Hypothalamus (tissue), 51 donors: ENCODE measurements around the gene CDC42EP2.

Source experiments
- DNase-seq, 51 donors: peaks; one replicate each; lab custom pipeline; 2025; lab: John Stamatoyannopoulos, UW

The CDC42EP2 gene

DNA sequence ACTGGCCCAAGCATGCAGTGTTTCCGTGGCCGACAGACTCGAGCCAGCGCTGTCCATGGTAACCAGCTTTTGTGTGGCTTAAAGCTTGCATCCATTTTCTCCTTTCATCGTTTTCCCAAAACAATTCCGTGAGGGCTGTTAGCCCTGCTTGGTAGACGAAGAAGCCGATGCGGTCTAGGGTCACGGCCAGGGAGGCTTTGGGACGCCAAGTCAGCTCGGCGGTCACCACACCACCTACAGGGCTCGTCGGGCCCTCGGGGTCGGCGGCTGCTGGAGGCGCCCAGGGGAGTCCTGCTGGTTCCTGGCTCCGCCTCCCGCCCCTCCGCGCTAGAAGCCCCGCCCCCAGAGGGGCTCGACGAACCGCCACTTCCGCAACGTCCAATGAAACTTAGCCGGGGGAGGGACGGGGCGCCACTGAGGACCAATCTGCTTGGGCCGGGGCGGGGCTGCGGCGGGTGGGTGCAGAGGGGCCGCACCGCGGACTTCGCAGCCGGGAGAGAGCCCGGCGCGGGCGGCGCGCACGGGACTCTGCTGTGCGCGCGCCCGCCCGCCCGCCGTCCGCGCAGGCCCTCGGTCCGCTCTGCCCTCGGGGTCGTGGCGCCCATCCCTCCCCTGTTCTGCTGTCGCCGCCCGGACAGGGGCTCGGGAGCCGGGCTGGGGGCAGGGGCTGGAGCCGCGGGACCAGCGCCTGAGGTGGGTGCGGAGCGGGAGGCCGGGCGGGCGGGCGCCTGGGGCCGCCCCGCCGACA lies 39.8 kb downstream of the CDC42EP2 start, which contains the start of gene TIGD3:
TIGD3 (plus strand) TSS at position 487 of the 748 bp plus-strand sequence. CDS start 1,058 bp downstream, outside the sequence.
- DNase-seq, result peak; percentile 54 to 98 (median 94)

DNA sequence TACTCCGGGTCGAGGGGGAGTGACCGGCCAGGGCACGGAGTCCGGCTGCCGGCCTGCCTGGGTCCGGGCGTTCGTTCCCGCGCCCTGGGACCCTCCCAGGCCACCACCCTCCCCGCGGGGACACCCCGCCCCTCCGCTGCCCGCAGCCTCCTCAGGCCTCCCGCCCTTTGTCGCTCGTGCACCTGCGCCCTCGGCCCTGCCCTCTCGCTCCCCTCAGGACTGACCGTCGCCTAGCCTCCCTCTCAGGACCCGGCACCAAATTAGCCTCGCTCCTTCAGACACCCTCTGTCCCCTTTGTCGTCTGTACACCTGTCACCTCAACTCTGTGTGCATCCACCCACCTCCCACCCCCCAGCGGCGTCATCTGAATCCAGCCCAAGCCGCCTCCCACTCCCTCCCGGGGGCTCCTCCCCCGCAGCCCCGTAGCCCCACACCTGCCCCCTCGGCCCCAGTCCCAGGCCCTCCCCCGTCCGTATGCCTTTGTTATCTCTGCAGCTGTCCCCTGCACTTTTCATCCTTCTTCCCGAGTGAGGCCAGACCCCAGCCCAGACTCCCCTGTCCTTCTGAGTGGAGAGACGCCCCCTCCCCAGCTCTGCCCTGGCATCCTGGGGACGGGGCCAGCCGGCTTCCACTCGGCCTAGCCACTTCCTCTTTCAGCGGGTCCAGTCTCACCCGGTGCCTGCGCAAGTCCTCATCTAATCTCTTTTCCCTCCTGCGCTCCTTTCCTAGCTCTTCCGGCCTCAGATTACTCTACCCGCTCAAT lies 40.5 kb downstream of the CDC42EP2 start:
- DNase-seq, result peak in 8 of 51 donors; percentile 4 to 46 (median 32)

- peak in 20 of 51 donors; percentile 6 to 46 (median 24) for DNase-seq
Measured at GRCh38 chr11:65355776-65356393, 41.2 kb downstream of the CDC42EP2 start.

DNA sequence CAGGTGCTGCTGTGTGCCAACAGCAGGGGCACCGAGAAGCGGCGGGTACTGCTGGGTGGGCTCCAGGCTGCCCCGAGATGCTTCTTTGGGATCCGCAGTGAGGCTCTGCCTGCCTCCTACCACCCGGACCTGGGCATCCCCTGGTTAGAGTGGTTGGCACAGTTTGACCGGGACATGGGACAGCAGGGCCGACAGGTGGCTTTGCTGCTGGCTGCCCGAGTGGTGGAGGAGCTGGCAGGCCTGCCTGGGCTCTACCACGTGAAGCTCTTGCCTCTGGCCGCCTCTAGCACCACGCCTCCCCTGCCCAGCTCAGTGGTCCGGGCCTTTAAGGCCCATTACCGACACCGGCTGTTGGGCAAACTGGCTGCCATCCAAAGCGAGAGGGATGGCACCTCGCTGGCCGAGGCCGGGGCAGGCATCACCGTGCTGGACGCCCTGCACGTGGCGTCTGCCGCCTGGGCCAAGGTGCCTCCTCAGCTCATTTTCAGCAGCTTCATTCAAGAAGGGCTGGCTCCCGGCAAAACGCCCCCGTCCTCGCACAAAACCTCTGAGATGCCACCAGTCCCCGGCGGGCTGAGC lies 41.8 kb downstream of the CDC42EP2 start:
- DNase-seq, result no peak

DNA sequence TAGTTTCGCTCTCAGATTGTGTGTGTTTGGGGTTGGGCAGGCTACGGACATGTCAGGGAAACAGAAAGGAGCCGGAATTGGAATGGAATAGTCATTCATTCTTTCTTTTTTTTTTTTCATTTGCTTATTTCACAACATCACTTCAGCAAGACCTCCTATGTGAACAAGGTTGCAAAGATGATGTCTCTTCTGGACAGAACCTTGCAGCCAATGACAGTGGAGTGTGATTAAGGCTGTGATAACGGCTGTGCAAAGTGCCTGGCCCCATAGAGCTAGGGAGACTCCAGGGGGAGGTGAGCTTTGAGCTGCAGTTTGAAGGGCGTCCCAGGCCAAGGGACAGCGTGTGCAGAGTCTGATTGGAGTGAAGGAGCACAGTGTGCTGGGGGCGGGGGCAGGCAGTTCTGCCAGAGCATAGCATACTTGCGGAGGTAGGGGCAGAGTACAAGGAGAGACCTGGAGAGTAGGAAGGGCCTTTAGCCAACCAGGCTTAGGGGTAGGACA lies 43.2 kb downstream of the CDC42EP2 start:
- no peak for DNase-seq

GRCh38 chr11:65362320-65362931 lies 47.8 kb downstream of the CDC42EP2 start:
- no peak for DNase-seq

- DNase-seq, result no peak
Measured at GRCh38 chr11:65362966-65363365, 48.3 kb downstream of the CDC42EP2 start.

DNA sequence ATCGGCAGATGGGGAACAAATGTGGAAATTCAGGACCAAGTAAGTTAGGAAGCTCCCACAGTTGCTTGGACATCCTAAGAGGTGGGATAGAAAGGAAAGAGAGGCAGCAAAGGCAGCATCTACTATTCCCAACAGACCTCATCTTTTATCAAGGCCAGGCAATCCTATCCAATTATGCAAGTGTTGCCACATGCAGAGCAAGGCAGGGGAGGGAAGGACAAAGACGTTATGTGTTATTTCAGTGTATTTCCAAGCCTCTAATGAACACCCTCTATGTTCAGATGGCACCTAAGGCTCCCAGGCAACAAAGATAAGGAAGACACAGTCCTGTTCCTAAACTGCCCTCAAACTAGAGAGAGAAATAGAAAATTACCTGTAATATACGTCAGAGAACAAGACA lies 49.1 kb downstream of the CDC42EP2 start:
- no peak for DNase-seq

GRCh38 chr11:65366340-65366773 lies 51.7 kb downstream of the CDC42EP2 start:
- DNase-seq, result peak in 9 of 51 donors; percentile 8 to 40 (median 12)

DNA sequence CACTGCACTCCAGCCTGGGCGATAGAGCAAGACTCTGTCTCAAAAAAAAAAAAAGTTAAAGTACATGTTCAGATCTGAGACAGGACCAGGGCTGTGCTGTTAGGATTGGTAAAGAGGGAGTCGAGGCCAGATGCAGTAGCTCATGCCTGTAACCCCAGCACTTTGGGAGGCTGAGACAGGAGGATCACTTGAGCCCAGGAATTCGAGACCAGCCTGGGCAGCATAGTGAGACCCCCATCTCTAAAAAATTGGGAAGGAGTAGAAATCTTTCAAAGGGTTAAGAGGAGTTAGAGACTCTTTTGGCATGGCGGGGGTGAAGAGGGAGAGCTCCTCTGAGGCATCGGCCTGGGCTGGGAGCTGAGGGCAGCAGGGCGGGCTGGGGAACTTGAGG lies 56.0 kb downstream of the CDC42EP2 start:
- no peak for DNase-seq
